OCI-LY1 (cell line): ENCODE data around the gene SCN10A.

Source experiments
- H2AFZ ChIP-seq: fragments of 200-600 bp; sonication (generic), shearing (Covaris generic); 2 replicates; pipeline ENCODE4 v1.6.0; 2014; ENCODE audit warnings: antibody characterized with exemption, mild to moderate bottlenecking, low read length
- H3F3A ChIP-seq: fragments of 200-600 bp; sonication (generic), shearing (Covaris generic); 2 replicates; pipeline ENCODE4 v1.6.0; 2014; ENCODE audit warnings: mild to moderate bottlenecking, antibody characterized with exemption, low read length, moderate library complexity; ENCODE audit not compliant: insufficient read depth
- H3K27ac ChIP-seq: fragments of 200-600 bp; sonication (generic); 2 replicates; pipeline ENCODE4 v1.5.1; 2014; ENCODE audit warnings: low read length, mixed run types, mild to moderate bottlenecking, low read depth; ENCODE audit not compliant: poor library complexity, severe bottlenecking
- H3K27me3 ChIP-seq: fragments of 200-600 bp; sonication (generic); 2 replicates; pipeline ENCODE4 v1.6.0; 2014; ENCODE audit warnings: antibody characterized with exemption, mild to moderate bottlenecking, low read length, moderate library complexity; ENCODE audit not compliant: insufficient read depth
- H3K36me3 ChIP-seq: fragments of 200-600 bp; sonication (generic); 2 replicates; pipeline ENCODE4 v1.6.1; 2014; ENCODE audit warnings: mild to moderate bottlenecking, antibody characterized with exemption, low read length, moderate library complexity, mixed read lengths; ENCODE audit not compliant: insufficient read depth
- H3K4me1 ChIP-seq: fragments of 200-600 bp; sonication (generic); 2 replicates; pipeline ENCODE4 v1.5.1; 2014; ENCODE audit warnings: mild to moderate bottlenecking, low read length, moderate library complexity; ENCODE audit not compliant: insufficient read depth, severe bottlenecking
- H3K4me2 ChIP-seq: fragments of 200-600 bp; sonication (generic), shearing (Covaris generic); 2 replicates; pipeline ENCODE4 v1.6.1; 2014; ENCODE audit warnings: low read length
- H3K4me3 ChIP-seq: fragments of 200-600 bp; sonication (generic); 2 replicates; pipeline ENCODE4 v1.5.1; 2014; ENCODE audit warnings: low read length, low read depth, mild to moderate bottlenecking, mixed read lengths; ENCODE audit not compliant: poor library complexity, severe bottlenecking
- H3K79me2 ChIP-seq: fragments of 200-600 bp; shearing (Covaris generic); 2 replicates; pipeline ENCODE4 v1.6.1; 2016; ENCODE audit warnings: mixed run types, low read length, mixed read lengths; ENCODE audit not compliant: insufficient read depth
- H3K9ac ChIP-seq: fragments of 200-600 bp; sonication (generic), shearing (Covaris generic); 2 replicates; pipeline ENCODE4 v1.6.1; 2014; ENCODE audit warnings: mild to moderate bottlenecking, low read length, mixed read lengths
- H3K9me2 ChIP-seq: fragments of 200-600 bp; sonication (generic), shearing (Covaris generic); 2 replicates; pipeline ENCODE4 v1.6.1; 2014; ENCODE audit warnings: low read depth, mild to moderate bottlenecking, low read length, mixed read lengths
- H3K9me3 ChIP-seq: fragments of 200-600 bp; shearing (Covaris generic); 2 replicates; pipeline ENCODE4 v1.6.1; 2014; ENCODE audit warnings: low read length, mixed read lengths
- H4K20me1 ChIP-seq: fragments of 200-600 bp; sonication (generic), shearing (Covaris generic); 2 replicates; pipeline ENCODE4 v1.6.0; 2016; ENCODE audit warnings: mild to moderate bottlenecking, low read length; ENCODE audit not compliant: insufficient read depth
- CTCF ChIP-seq: fragments of 200-600 bp; sonication (generic), shearing (Covaris generic); IDR thresholded peaks from 2 replicates; pipeline ENCODE4 v1.5.1; 2017; ENCODE audit warnings: mild to moderate bottlenecking, antibody characterized with exemption, low read length, moderate library complexity, mixed read lengths
- EZH2 ChIP-seq: fragments of 200-600 bp; sonication (generic), shearing (Covaris generic); IDR thresholded peaks from 2 replicates; pipeline ENCODE4 v1.8.0; 2017; ENCODE audit warnings: borderline replicate concordance, mixed run types, mild to moderate bottlenecking, antibody characterized with exemption, low read length, moderate library complexity, mixed read lengths

Gene SCN10A

GRCh38 chr3:38689346-38689745, 126.7 kb downstream of the SCN10A start:
- Histone ChIP-seq H3K9me3 (no peaks in the 10 kb centered on the region), H3K4me3 (no peak overlapping the region), H3F3A (no peaks in the 10 kb centered on the region), H2AFZ (no peak overlapping the region), H3K4me1 (no peaks in the 10 kb centered on the region), H3K9me2 (no peaks in the 10 kb centered on the region), H3K4me2 (no peak overlapping the region), H3K9ac (no peak overlapping the region), H4K20me1 (no peaks in the 10 kb centered on the region), H3K79me2 (no peaks in the 10 kb centered on the region), H3K27me3 (no peaks in the 10 kb centered on the region), H3K36me3 (no peaks in the 10 kb centered on the region), H3K27ac (no peak overlapping the region)
- TF ChIP-seq EZH2, result no peak
- TF ChIP-seq CTCF, result no peak

- Histone ChIP-seq H3K4me3 (no peak overlapping the region), H3K79me2 (no peaks in the 10 kb centered on the region), H3K9ac (no peak overlapping the region), H3K9me3 (no peaks in the 10 kb centered on the region), H3K27ac (no peak overlapping the region), H3F3A (no peaks in the 10 kb centered on the region), H3K27me3 (no peaks in the 10 kb centered on the region), H4K20me1 (no peaks in the 10 kb centered on the region), H3K9me2 (no peaks in the 10 kb centered on the region), H3K4me2 (no peak overlapping the region), H2AFZ (no peak overlapping the region), H3K36me3 (no peaks in the 10 kb centered on the region), H3K4me1 (no peaks in the 10 kb centered on the region)
- TF ChIP-seq EZH2, result no peak
- TF ChIP-seq CTCF, result no peak
Measured at GRCh38 chr3:38687321-38687720, 128.7 kb downstream of the SCN10A start.

DNA sequence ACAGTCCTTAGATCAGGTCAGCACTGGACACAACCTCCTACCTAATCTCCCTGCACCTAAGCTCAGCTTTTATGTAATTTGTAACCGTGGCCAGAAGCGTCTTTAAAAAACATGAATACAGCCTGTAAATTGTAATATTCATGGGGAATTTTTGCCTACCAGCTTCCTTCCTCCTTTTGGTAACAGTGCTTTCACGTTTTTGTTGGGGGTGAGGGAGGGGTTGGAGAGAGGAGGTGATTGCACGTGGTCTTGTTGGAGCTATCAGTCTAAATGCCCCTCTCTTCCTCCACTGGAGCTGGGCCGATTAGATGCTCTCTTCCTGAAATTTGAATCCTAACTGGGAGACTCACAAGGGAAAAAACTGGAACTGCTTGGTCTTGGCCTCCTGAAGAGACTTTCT, 131.5 kb downstream of the SCN10A start:
- H3K9me3 ChIP-seq, result no peaks in the 10 kb centered on the region
- H3F3A ChIP-seq, result no peaks in the 10 kb centered on the region
- H2AFZ ChIP-seq, result no peak overlapping the region
- H3K27me3 ChIP-seq, result no peaks in the 10 kb centered on the region
- no peaks in the 10 kb centered on the region for H3K4me1 ChIP-seq
- no peaks in the 10 kb centered on the region for H3K36me3 ChIP-seq
- no peaks in the 10 kb centered on the region for H4K20me1 ChIP-seq
- no peak overlapping the region for H3K4me2 ChIP-seq
- no peaks in the 10 kb centered on the region for H3K79me2 ChIP-seq
- H3K4me3 ChIP-seq, result no peak overlapping the region
- H3K9me2 ChIP-seq, result no peaks in the 10 kb centered on the region
- TF ChIP-seq EZH2, result no peak
- TF ChIP-seq CTCF, result no peak
- H3K27ac ChIP-seq, result no peak overlapping the region
- H3K9ac ChIP-seq, result no peak overlapping the region
